NCI-H345 treated with DMSO at 0.1 percent for 48 hours (cell line): ENCODE measurements around the gene NFE2L1.
A peak's percentile ranks its signal among the peaks of the same experiment; 100 is the strongest.

Source experiments
- DNase-seq: peaks from one replicate; lab custom pipeline; 2025; ENCODE audit not compliant: unreplicated experiment; lab: John Stamatoyannopoulos, UW

Gene NFE2L1

GRCh38 chr17:48046296-48046695 is 1.9 kb upstream of the NFE2L1 start:
- DNase-seq: no peak

- DNase-seq: no peak
These were observed 932 bp upstream of the NFE2L1 start for GRCh38 chr17:48047113-48047740.

GRCh38 chr17:48048384-48049126 is 396 bp downstream of the NFE2L1 start:
- DNase-seq: no peak

- no peak for DNase-seq
These were observed 3.1 kb downstream of the NFE2L1 start for GRCh38 chr17:48051283-48051682.

GRCh38 chr17:48051706-48052486 is 3.7 kb downstream of the NFE2L1 start:
- DNase-seq: no peak

GRCh38 chr17:48052956-48053757 is 5.0 kb downstream of the NFE2L1 start:
- peak; percentile 67 for DNase-seq

GRCh38 chr17:48053758-48054237 is 5.6 kb downstream of the NFE2L1 start:
- no peak for DNase-seq

GRCh38 chr17:48054238-48055185 is 6.4 kb downstream of the NFE2L1 start:
- DNase-seq: no peak

GRCh38 chr17:48055531-48056245 is 7.5 kb downstream of the NFE2L1 start:
- DNase-seq: no peak

- DNase-seq: no peak
These were observed 8.1 kb downstream of the NFE2L1 start for GRCh38 chr17:48056246-48056745.

- DNase-seq: no peak
These were observed 8.7 kb downstream of the NFE2L1 start for GRCh38 chr17:48056879-48057278.

- DNase-seq: no peak
These were observed 9.5 kb downstream of the NFE2L1 start for GRCh38 chr17:48057626-48058025.

GRCh38 chr17:48058393-48059124 is 10.4 kb downstream of the NFE2L1 start:
- DNase-seq: no peak

- no peak for DNase-seq
These were observed 11.0 kb downstream of the NFE2L1 start for GRCh38 chr17:48059125-48059668.

GRCh38 chr17:48060249-48060648 is 12.1 kb downstream of the NFE2L1 start:
- no peak for DNase-seq

- no peak for DNase-seq
These were observed 14.1 kb downstream of the NFE2L1 start for GRCh38 chr17:48062273-48062672.

- no peak for DNase-seq
These were observed 16.5 kb downstream of the NFE2L1 start for GRCh38 chr17:48064638-48065037.

GRCh38 chr17:48066192-48066591 is 18.0 kb downstream of the NFE2L1 start:
- DNase-seq: no peak
